ENCODE data around the gene MRPS2.

GRCh38 chr9:135500071-135500524 is 384 bp upstream of the MRPS2 start:
- TF ChIP-seq CTCF (conservative IDR thresholded peaks at IDR 0.05) (no peak), EZH2 (IDR thresholded peaks at IDR 0.05; ENCODE audit: low read depth) (no peak)
